CD14-positive monocyte (primary cell): ENCODE measurements around the gene C2. TPM values are rescaled to one million over a fixed set of nuclear protein-coding genes. Genes with fewer than 3 reads are reported as not detected.
A peak's percentile ranks its signal among the peaks of the same experiment; 100 is the strongest.
"Not testable (repeated sequence)": the region's sequence is repeated elsewhere in the genome, so short reads cannot be mapped to it uniquely, and the experiment has no call there.

Experiments used
- DNase-seq, 3 donors: peaks; one replicate each; pipeline ENCODE4 v3.0.0-alpha.2; 2011 to 2022
- H2AFZ ChIP-seq: 2 replicates; pipeline ENCODE4 v1.6.0; 2012; ENCODE audit warnings: mild to moderate bottlenecking, low read depth, low read length, inconsistent platforms; ENCODE audit not compliant: insufficient read depth, poor library complexity, severe bottlenecking
- H3K27ac ChIP-seq, 2 donors: 1 replicate in 1 of 2; 2 replicates in 1 of 2; pipeline ENCODE4 v1.5.1; 2012 to 2013; ENCODE audit warnings: low read length in 2 of 2, control low read depth in 1 of 2, inconsistent platforms in 1 of 2, low read depth in 1 of 2, mild to moderate bottlenecking in 1 of 2
- H3K27me3 ChIP-seq, 2 donors: one replicate each; pipeline versions ENCODE4 v1.6.0 to v1.6.1; 2011 to 2013; ENCODE audit warnings: low read length in 2 of 2; ENCODE audit not compliant: control insufficient read depth in 2 of 2, insufficient read depth in 2 of 2
- H3K36me3 ChIP-seq, 2 donors: replicated peaks in 1 of 2; 1 replicate in 1 of 2; 2 replicates in 1 of 2; pipeline versions ENCODE4 v1.5.1 to v1.6.1; 2012 to 2013; ENCODE audit warnings: low read length in 2 of 2, control low read depth in 1 of 2, inconsistent platforms in 1 of 2, mild to moderate bottlenecking in 1 of 2; ENCODE audit not compliant: insufficient read depth in 2 of 2, control insufficient read depth in 1 of 2
- H3K4me1 ChIP-seq, 2 donors: 1 replicate in 1 of 2; 2 replicates in 1 of 2; pipeline versions ENCODE4 v1.5.1 to v1.6.1; 2012 to 2013; ENCODE audit warnings: low read length in 2 of 2, control low read depth in 1 of 2, inconsistent platforms in 1 of 2, mild to moderate bottlenecking in 1 of 2, moderate library complexity in 1 of 2; ENCODE audit not compliant: insufficient read depth in 2 of 2, control insufficient read depth in 1 of 2
- H3K4me2 ChIP-seq: replicated peaks from 2 replicates; pipeline ENCODE3; 2012; ENCODE audit warnings: low read length, moderate library complexity, mild to moderate bottlenecking; ENCODE audit not compliant: poor library complexity, severe bottlenecking; ENCODE audit errors: extremely low read depth
- H3K4me3 ChIP-seq, 3 experiments: fragments of 200-600 bp in 1 of 3; sonication (generic) in 1 of 3; replicated peaks in 1 of 3; 1 replicate in 2 of 3; 2 replicates in 1 of 3; pipeline ENCODE4 v1.5.1; 2011 to 2013; ENCODE audit warnings: low read length in 3 of 3, mild to moderate bottlenecking in 3 of 3, control low read depth in 2 of 3, low read depth in 2 of 3, inconsistent platforms in 1 of 3, moderate library complexity in 1 of 3
- H3K79me2 ChIP-seq: 2 replicates; pipeline ENCODE4 v1.6.0; 2012; ENCODE audit warnings: mild to moderate bottlenecking, control low read depth, inconsistent platforms, low read length, moderate library complexity; ENCODE audit not compliant: insufficient read depth
- H3K9ac ChIP-seq: 2 replicates; pipeline ENCODE4 v1.6.0; 2017; ENCODE audit warnings: low read length, mild to moderate bottlenecking; ENCODE audit not compliant: insufficient read depth, poor library complexity, severe bottlenecking
- H3K9me3 ChIP-seq, 2 donors: replicated peaks in 1 of 2; 1 replicate in 1 of 2; 2 replicates in 1 of 2; pipeline versions ENCODE4 v1.5.1 to v1.6.1; 2012 to 2013; ENCODE audit warnings: low read length in 2 of 2, control low read depth in 1 of 2; ENCODE audit not compliant: control insufficient read depth in 1 of 2, insufficient read depth in 1 of 2
- H4K20me1 ChIP-seq: 2 replicates; pipeline ENCODE4 v1.6.0; 2012; ENCODE audit warnings: mild to moderate bottlenecking, low read length, control low read depth, moderate library complexity; ENCODE audit not compliant: insufficient read depth
- H3K27ac Mint-ChIP-seq, 7 donors: one replicate each; pipeline ENCODE4 v1.8.0; 2020; ENCODE audit warnings: mild to moderate bottlenecking in 7 of 7, mixed read lengths in 7 of 7, moderate library complexity in 6 of 7, inconsistent platforms in 2 of 7
- H3K27me3 Mint-ChIP-seq, 3 donors: one replicate each; pipeline ENCODE4 v1.8.0; 2021 to 2022; ENCODE audit warnings: low read depth in 3 of 3, mild to moderate bottlenecking in 3 of 3, mixed read lengths in 3 of 3, moderate library complexity in 3 of 3, inconsistent platforms in 1 of 3
- H3K36me3 Mint-ChIP-seq, 2 donors: one replicate each; pipeline ENCODE4 v1.8.0; 2020; ENCODE audit warnings: mixed read lengths in 2 of 2, inconsistent platforms in 1 of 2, mild to moderate bottlenecking in 1 of 2
- H3K4me1 Mint-ChIP-seq: one replicate; pipeline ENCODE4 v1.8.0; 2020; ENCODE audit warnings: mild to moderate bottlenecking, mixed read lengths
- H3K4me3 Mint-ChIP-seq, 2 donors: one replicate each; pipeline ENCODE4 v1.8.0; 2020; ENCODE audit warnings: mild to moderate bottlenecking in 2 of 2, mixed read lengths in 2 of 2, moderate library complexity in 1 of 2
- H3K9me3 Mint-ChIP-seq, 7 donors: one replicate each; pipeline ENCODE4 v1.8.0; 2020 to 2022; ENCODE audit warnings: mixed read lengths in 7 of 7, mild to moderate bottlenecking in 6 of 7, moderate library complexity in 6 of 7, inconsistent platforms in 2 of 7
- CTCF ChIP-seq: fragments of 200-600 bp; IDR thresholded peaks from one replicate; pipeline ENCODE4 v1.8.0; 2022; ENCODE audit warnings: antibody characterized with exemption, mild to moderate bottlenecking
- WGBS: methylation state at CpG from one replicate; pipeline ENCODE4 v1.1.5; 2013; ENCODE audit warnings: missing lambda C conversion rate; ENCODE audit not compliant: insufficient coverage; 5-methylcytosine and 5-hydroxymethylcytosine counted together
- intact Hi-C, 2 donors: fragments of 100-400 bp; cut with micrococcal nuclease; formaldehyde crosslinking; loops; one replicate each; pipeline versions ENCODE4 v1.15.0 to v1.15.1; 2023
- polyA plus RNA-seq, 3 donors: library from polyadenylated mRNA; depleted of rRNA in 1 of 3; unstranded in 2 of 3; stranded (reverse) in 1 of 3; fragments of 300-500 nt in 2 of 3; fragments of >200 nt in 1 of 3; fragmentation: Illumina TruSeq in 2 of 3; gene quantifications; 1 replicate in 2 of 3; 2 replicates in 1 of 3; pipeline ENCODE4 v1.2.3, GENCODE V29; 2012 to 2021

The C2 gene
- polyA plus RNA-seq, 3 donors: 5.4 to 7.2 (median 6.5) TPM

GRCh38 chr6:31979238-31979898 is 51.9 kb downstream of the C2 start:
- no peak for TF ChIP-seq CTCF
- no peak for DNase-seq
- intact Hi-C loops: no loop called here
- peaks cover 11 to 19% of the 10 kb centered on the region in 2 donors for H3K36me3 ChIP-seq
- peaks cover 0 to 7% (median 0%) of the 10 kb centered on the region in 7 donors for H3K9me3 Mint-ChIP-seq
- H3K9ac ChIP-seq: no peak overlapping the region
- H3K9me3 ChIP-seq: no peaks in the 10 kb centered on the region
- no peak overlapping the region for H3K27ac ChIP-seq
- WGBS: 100% methylated on average over 2 of the region's 3 CpGs
- no peak overlapping the region for H3K4me3 Mint-ChIP-seq
- H3K4me1 Mint-ChIP-seq: peaks cover 2% of the 10 kb centered on the region
- no peaks in the 10 kb centered on the region for H3K27me3 ChIP-seq
- no peak overlapping the region for H3K4me2 ChIP-seq
- no peak overlapping the region for H3K4me3 ChIP-seq
- peaks cover 14 to 35% of the 10 kb centered on the region in 2 donors for H3K36me3 Mint-ChIP-seq
- H3K4me1 ChIP-seq: no peaks in the 10 kb centered on the region
- H4K20me1 ChIP-seq: no peaks in the 10 kb centered on the region
- peak overlapping the region in 1 of 7 donors; percentile 13 for H3K27ac Mint-ChIP-seq
- H3K27me3 Mint-ChIP-seq: no peaks in the 10 kb centered on the region
- H3K79me2 ChIP-seq: no peaks in the 10 kb centered on the region
- H2AFZ ChIP-seq: no peak overlapping the region

GRCh38 chr6:31980195-31980876 is 52.8 kb downstream of the C2 start:
- not testable (repeated sequence) for H3K4me2 ChIP-seq, H3K27me3 Mint-ChIP-seq
- WGBS: 100% methylated on average over 2 of the region's 13 CpGs

GRCh38 chr6:31980998-31981397 is 53.5 kb downstream of the C2 start:
- H3K36me3 Mint-ChIP-seq: peaks cover 13 to 26% of the 10 kb centered on the region in 2 donors
- H3K9me3 Mint-ChIP-seq, H3K4me3 Mint-ChIP-seq, H3K27me3 Mint-ChIP-seq, H3K9me3 ChIP-seq, H2AFZ ChIP-seq, H3K79me2 ChIP-seq, H3K4me3 ChIP-seq, H3K27ac Mint-ChIP-seq, H3K4me1 Mint-ChIP-seq, H3K27ac ChIP-seq, H3K4me2 ChIP-seq, DNase-seq, H3K4me1 ChIP-seq, H3K9ac ChIP-seq, H3K27me3 ChIP-seq, intact Hi-C loops, H4K20me1 ChIP-seq: not testable (repeated sequence)
- WGBS: no CpG with 5 or more reads among the region's 5 CpGs
- peaks cover 11 to 19% of the 10 kb centered on the region in 2 donors for H3K36me3 ChIP-seq

More at GRCh38 chr6:31980195-31980876, 52.8 kb downstream of the C2 start:
- H3K79me2 ChIP-seq, DNase-seq, H3K27me3 ChIP-seq, H4K20me1 ChIP-seq, H3K4me1 ChIP-seq, H3K9ac ChIP-seq, H3K27ac ChIP-seq, H3K9me3 ChIP-seq, H3K9me3 Mint-ChIP-seq, H3K4me3 ChIP-seq, intact Hi-C loops, H2AFZ ChIP-seq, H3K4me3 Mint-ChIP-seq, H3K4me1 Mint-ChIP-seq: not testable (repeated sequence)
- H3K36me3 ChIP-seq: peaks cover 11 to 19% of the 10 kb centered on the region in 2 donors
- Mint-ChIP-seq H3K36me3 (peaks cover 13 to 29% of the 10 kb centered on the region in 2 donors), H3K27ac (peak overlapping the region in 1 of 7 donors; percentile 32)

GRCh38 chr6:31981744-31982143 is 54.2 kb downstream of the C2 start, which contains the start of gene C4A:
TSS of gene C4A (plus strand) at chr6:31982057. CDS start at chr6:31982108, 51 bp downstream.
- H3K4me3 Mint-ChIP-seq, H3K9me3 ChIP-seq, H3K9ac ChIP-seq, H3K9me3 Mint-ChIP-seq, H3K27me3 Mint-ChIP-seq, H3K4me2 ChIP-seq, H3K4me1 ChIP-seq, H4K20me1 ChIP-seq, H3K27ac ChIP-seq, H3K4me3 ChIP-seq, H3K4me1 Mint-ChIP-seq, intact Hi-C loops, H3K79me2 ChIP-seq, H3K27ac Mint-ChIP-seq, DNase-seq, H2AFZ ChIP-seq, H3K27me3 ChIP-seq: not testable (repeated sequence)
- peaks cover 13 to 22% of the 10 kb centered on the region in 2 donors for H3K36me3 Mint-ChIP-seq
- WGBS: no CpG with 5 or more reads among the region's 7 CpGs
- peaks cover 11 to 19% of the 10 kb centered on the region in 2 donors for H3K36me3 ChIP-seq
